GM18907 (cell line): ENCODE results near the gene CYP2R1.
"Not testable (repeated sequence)": the region's sequence is repeated elsewhere in the genome, so short reads cannot be mapped to it uniquely, and the experiment has no call there.

Experiments used
- ATAC-seq: cut with Tn5 transposase; IDR thresholded peaks from one replicate; pipeline ENCODE4 v1.9.1; 2021; ENCODE audit warnings: mild to moderate bottlenecking, moderate library complexity; ENCODE audit not compliant: unreplicated experiment

Gene CYP2R1

DNA sequence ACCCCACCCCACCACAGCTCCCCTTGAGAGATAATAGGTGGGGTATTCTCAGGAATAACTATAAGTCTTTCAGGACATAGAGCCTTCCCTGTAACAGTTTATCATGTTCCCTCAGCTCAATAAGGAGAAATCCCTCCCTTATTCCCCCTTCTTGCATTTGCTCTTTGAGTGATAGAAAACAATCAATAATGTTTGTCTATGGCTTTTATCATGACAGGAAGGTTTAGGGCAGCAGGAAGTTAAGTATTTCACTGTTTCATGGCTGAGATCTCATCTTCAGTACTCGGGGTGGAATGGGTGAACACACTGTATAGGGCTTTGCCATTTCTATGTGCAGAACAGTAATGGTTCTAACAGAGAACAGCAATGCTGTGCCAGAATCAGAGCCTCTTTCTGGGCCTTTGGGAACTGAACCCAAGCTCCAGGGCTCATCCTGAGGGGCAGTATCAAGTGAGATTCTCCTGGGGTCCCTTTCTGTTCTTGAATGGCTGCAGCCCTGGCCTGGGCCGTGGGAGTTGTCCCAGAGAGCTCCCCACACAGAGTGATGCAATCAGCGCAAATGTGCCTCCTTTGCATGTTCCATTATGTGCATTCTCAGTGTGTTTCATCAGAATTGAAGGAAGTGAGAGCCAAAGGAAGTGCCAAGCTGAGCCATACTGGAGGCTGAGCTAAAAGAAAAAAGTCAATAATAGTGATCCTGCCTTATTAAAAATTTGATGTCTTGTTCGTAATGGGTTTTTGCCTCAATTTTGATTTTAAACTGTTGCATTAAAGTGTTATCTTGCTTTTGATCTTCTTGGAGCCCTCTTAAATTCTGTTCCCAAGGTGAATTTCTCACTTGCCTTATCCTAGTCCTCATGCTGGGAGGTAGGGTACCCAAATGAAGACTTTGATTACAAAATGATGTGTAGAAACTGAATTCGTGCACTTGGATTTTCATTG is 2.9 kb upstream of the CYP2R1 start:
- no peak for ATAC-seq

DNA sequence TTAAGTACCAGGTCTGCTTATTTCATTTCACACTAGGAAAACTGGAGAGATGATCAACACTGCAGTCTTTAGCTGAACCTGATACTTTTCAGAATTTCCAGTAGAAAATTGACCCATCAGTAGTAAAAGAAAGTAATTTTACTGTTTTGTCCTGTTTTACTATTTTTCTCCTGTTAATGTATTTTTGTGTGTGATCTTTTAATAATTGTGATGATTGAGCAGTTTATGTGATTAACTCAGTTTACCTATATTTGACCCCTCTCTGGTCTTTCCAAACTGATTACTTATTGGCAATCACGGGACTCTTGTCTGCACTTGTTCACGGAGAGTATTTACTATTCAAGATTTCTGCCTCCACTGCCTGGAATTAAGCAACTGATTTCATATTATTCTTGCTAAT is 546 bp upstream of the CYP2R1 start:
- no peak for ATAC-seq

DNA sequence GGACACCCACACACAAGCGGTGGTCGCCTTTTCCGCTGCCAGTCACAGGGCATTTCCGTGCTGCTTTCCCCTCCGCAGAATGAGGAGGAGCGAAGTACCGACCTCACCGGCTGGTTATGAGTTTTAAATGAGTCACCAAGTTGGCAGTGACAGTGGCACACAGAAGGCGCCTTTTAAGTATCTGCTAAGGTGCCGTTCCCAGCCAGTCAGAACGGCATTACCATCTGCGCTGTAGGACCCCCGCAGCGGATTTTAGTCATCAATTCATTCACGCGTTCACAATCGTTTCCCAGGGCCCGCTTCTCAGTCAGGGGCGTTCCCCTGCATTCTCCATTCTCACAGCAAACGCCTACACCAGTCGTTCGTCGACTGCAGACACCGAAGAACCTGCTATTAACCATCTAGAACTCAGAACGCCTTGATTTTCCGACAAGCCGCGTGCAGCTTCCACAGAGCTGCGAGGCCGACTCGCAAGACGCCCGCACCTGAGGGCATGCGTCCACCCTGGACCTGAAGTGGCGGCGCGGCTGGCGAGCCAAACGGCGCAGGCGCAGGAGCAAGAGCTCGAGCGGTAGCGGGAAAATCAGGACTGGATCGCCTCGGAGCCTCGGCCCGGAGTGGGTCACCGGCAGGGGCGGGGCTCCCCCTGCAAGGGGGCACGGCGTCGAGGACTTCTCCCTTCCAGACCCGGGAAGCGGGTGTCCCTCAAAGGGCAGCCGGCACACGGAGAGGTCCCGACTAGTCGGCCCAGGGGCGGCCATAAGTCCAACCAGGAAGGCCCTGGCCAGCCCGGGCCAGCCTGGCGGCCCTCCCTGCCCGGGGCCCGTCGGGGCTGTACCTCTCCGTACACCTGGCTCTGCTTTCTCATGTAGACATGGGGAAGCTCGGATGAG is 642 bp downstream of the CYP2R1 start:
- peak; percentile 56 for ATAC-seq

DNA sequence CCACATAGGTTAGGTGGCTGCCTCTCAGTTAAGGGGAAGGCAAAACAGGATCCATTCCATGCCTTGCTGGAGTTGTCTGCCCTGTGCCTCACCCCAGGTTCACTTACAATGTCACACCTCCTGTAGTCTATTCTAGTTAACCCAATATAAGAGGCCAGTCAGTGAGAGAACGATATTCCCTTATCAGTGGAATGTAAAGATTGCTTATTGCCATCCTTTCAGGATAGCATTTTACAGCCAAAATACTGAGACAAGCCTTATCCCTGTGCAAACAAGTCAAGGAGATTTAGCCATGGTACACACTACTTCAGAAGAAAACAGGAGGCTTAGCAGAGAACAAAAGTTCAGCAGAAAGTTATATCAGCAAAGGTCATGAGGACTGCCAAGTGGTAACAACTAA is 5.5 kb downstream of the CYP2R1 start:
- ATAC-seq: no peak

DNA sequence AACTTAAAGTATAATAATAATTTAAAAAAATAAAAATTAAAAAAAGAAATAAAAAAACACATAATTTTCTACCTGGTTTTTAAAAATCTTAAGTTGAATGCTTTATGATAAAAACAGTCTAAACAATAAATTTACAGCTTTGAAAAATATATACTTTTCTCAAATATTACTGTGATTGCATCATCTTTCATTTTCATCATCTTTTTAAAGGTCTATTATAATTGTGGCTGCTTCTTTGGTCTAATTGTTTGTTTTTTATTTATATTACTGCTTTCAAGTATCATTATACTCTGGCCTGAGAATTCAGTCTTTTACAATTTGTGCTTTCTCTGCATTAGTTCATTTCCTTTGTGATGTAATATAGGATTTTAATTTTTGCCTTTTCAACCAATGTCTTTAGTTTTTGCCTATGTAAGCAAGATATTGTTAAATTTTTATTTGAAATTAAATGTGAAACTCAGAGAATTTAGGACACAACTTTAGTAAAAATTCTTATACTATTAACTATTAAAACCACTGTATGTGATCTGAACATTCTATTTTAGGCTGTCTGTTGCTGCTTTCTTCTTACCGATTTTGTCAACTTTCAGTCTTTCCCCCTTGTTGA is 7.3 kb downstream of the CYP2R1 start:
- no peak for ATAC-seq

DNA sequence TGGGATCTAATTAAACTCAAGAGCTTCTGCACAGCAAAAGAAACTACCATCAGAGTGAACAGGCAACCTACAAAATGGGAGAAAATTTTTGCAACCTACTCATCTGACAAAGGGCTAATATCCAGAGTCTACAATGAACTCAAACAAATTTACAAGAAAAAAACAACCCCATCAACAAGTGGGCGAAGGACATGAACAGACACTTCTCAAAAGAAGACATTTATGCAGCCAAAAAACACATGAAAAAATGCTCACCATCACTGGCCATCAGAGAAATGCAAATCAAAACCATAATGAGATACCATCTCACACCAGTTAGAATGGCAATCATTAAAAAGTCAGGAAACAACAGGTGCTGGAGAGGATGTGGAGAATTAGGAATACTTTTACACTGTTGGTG is 8.3 kb downstream of the CYP2R1 start:
- not testable (repeated sequence) for ATAC-seq

DNA sequence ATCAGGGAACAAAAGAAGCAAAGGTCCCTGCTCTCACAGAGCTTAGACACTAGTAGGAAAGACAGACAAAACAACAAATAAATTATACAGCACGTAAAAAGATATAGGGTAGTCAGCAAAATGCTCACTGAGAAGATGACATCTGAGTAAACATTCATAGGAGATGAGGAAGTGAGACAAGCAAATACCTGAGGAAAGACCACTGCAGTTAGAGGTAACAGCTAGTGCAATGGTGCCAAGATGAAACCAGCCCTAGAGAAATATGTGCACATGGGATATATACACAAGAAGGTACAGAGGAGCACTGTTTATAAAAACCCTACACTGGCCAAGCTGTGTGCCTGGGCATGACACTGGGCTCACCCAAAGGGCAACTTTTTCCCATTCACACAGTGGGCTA is 9.8 kb downstream of the CYP2R1 start:
- ATAC-seq: no peak

DNA sequence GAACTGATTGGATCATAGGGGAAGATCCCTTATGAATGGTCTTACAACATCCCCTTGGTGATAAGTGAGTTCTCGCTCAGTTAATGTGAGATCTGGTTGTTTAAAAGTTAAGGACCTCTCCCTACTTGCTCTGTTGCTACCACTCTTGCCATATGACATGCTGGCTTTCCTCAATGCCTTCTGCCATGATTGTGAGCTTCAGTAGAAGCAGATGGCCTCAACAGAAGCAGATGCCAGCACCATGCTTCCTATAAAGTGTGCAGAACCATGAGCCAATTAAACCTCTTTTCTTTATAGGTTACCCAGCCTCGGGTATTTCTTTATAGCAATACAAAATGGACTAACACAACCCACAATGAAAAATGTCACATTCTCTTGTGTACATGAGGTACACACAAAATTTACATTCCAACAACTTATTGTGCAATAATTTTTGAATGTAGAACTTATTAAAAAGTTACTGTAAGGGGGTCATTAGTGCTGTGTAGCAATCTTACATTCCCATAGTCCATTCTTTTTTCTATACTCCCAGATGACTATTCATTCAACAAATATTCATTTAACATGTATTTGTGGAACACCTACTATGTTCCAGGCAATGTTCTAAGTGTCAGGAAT is 10.3 kb downstream of the CYP2R1 start:
- no peak for ATAC-seq

DNA sequence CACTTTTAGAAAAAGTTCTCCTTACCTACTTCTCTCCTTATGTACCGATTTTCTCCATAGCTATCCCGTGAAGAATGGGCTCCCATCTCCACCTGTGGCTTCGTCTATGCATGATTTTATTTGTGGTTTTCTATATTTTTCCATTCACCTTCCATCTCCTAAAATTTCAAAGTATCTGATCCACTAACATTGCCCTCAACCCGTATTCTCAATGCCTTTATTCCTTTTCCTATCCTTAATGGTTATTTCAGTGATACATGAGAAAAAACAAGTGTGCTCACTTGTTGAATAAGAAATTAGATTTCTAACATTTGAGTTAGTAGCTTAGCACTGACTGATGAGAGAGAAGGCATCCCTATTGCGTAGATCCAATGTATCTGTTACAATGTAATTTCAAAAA is 16.9 kb downstream of the CYP2R1 start:
- ATAC-seq: no peak

DNA sequence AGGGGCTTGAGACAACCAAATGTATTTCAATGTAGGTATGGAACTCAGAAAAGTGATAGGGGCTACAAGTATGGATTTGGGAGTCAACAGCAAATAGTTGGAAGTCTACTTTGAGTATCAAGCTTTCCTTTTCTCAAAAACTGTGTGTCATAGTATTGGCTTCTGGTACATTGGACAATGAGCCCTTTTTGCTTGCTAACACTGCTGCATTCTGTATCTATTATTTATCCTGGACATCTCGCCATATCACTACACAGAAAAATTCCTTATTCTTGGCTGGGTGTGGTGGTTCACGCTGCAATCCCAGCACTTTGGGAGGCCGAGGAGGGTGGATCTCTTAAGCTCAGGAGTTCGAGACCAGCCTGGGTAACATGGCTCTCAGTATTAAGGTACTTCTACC is 18.4 kb downstream of the CYP2R1 start:
- ATAC-seq: no peak

DNA sequence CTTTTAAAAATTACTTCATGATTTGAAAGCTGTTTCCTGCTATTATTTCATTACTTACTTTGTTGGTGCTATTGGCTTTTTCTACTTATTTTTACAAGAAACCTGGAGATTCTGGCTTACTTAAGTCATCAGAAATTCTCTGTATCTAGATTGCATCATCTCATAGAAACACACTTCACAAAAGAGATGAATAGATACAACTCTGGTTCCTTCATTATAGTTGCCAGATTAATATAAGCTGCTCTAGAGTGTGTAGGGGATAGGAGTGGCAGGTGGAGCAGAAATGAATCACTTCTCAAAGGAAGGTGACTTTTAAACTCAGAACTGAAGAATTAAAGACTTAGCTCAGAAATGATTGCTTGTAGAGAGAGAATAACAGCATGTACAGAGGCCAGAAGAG is 20.0 kb downstream of the CYP2R1 start:
- ATAC-seq: no peak

DNA sequence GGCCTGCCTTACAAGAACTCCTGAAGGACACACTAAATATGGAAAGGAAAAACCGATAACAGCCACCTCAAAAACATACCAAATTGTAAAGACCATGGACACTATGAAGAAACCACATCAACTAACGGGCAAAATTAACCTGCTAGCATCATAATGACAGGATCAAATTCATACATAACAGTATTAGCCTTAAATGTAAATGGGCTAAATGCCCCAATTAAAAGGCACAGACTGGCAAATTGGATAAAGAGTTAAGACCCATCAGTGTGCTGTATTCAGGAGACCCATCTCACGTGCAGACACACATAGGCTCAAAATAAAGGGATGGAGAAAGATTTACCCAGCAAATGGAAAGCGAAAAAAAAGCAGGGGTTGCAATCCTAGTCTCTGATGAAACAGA is 28.3 kb downstream of the CYP2R1 start:
- ATAC-seq: not testable (repeated sequence)

DNA sequence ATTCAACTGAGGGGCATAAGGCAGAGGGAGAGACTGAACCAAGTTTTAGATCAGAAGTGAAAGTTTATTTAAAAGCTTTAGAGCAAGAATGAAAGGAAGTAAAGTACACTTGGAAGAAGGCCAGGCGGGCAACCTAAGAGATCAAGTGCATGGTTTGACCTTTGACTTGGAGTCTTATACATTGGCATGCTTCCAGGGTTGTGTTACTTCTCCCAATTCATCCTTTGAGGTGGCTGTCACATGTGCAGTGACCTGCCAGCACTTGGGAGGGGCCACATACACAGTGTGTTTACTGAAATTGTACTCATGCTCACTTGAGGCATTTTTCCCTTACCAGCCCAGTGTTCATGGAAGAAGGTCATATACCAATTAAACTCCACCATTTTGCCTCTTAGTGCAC is 30.4 kb downstream of the CYP2R1 start:
- ATAC-seq: no peak

DNA sequence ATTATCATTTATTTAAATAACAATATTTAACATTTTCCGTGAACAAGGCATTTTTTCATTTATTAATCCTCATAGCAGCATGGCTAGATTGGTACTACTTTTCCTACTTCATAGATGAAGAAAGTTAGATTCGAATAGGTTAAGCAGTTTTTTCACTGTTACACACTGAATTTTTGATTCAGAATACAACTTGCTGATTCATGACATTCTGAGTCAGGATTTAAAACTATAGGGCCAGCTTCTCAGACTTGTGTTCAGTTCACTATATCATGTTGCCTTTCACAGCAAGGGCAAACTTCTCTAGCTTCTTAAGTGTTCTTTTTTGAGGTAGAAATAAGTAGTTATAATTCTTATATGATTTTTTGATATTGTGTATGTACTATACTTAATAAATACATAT is 31.5 kb downstream of the CYP2R1 start:
- ATAC-seq: no peak

DNA sequence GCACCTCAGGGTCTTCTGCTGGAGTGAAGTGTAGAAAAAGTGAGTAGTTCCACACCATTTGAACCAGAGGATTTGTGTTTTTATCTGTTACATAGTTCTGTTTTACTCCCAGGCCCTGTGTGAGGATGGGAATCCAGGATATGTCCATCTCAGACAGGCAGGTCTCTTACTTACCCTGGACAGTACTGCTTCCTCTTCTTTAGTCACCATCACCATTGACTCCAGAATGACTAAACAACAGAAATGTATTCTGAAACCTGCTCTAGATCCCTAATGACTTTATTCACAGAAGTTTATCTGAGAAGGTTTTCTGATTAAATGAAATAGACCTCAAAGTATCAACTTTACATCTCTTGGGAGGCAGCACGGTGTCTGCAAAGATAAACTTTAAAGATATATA is 33.6 kb downstream of the CYP2R1 start:
- no peak for ATAC-seq

DNA sequence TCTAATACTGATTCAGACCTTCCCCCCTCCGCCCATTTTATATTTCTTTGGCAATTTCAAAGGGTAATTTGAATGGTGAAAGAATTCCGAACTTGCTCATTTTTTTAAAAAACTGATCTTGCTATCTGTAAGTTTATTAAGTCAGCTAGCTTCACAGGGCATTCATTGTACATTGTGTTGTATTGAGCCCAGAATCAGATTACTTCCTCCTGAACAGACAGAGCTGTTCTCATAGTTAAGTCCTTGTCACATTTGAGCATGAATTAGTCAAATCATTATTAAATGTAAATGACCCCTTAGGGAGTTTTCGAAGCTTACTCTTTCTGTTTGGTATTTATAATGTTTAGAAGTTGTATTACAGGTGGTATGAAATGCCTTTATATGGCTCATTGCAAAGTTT is 34.4 kb downstream of the CYP2R1 start:
- ATAC-seq: no peak

DNA sequence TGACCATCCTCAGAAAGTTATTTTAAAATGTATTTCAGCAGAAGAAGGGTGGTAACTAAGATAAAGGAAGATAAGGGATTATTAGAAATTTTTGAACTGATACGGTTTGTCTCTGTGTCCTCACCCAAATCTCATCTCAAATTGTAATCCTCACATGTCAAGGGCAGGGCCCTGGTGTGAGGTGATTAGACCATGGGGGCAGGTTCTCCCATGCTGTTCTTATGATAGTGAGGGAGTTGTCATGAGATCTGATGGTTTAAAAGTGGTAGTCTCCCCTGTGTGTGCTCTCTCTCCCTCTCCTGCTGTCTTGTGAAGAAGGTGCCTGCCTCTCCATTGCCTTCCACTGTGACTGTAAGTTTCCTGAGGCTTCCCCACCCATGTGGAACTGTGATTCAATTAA is 36.1 kb downstream of the CYP2R1 start:
- no peak for ATAC-seq

DNA sequence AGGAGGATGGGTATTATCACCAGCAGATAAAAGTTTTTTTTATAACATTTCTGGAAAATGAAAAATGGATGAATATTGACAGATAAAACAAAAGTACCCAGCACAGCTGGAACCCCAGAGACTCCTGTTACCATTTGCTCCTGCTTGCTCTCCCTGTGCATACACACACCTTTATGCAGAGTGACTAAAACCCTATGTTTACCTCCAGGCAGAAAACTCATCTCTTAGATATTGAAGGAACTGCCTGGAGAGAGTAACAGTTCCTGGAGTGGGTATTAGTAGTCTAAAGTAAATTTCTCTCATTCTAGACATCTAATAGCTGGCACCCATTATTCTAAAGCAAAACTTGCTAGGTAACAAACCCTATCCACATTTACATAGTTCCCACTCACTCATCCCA is 38.0 kb downstream of the CYP2R1 start:
- no peak for ATAC-seq

DNA sequence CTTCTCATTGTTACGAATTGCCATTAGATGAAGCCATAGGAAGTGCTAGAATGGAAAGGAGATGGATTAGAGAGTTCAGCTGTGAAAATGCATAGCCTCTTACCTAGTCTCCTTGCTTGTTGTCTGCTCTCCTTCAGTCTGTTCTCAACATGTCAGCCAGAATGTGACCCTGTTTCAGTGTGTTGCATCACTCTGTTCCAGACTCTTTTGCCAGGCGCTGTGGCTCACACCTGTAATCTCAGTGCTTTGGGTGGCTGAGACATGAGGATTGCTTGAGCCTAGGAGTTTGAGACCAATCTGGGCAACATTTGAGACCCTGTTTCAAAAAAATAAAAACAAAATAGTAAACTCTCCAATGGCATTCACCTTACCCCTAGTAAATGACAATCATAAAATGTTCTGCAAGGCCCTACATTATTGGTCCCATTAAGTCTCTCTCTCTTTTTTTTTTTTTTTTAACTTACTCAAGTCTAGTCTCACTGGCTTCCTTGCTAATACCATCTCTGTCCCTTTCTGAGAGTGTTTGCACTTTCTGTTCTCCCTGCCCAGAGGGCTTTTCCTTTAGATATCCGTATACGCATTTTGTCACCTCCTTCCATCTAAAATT is 39.4 kb downstream of the CYP2R1 start:
- no peak for ATAC-seq

DNA sequence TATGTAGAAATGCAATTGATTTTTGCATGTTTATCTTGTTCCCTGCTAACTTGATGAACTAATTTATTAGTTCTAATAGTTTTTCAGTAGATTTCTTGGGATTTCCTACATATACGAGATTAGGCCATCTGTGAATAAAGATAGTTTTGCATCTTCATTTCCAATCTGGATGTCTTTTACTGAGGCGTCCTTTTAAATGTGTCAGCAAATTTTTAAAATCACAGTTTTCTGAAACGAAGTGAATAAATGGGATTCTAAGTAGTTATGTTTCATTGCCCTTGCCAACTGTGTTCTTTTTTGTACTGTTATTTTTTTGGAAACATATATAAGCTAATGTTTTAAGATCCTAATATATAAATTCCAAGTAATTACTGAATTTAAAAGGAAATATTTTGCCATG is 50.0 kb downstream of the CYP2R1 start:
- no peak for ATAC-seq
